Activated T-cell treated with anti-CD3 and anti-CD28 coated beads, Interleukin-2, amount 50 U/mL, for 48 hours (primary cell): ENCODE results near the gene NUP214.
"Not testable (repeated sequence)": the region's sequence is repeated elsewhere in the genome, so short reads cannot be mapped to it uniquely, and the experiment has no call there.

Experiments used
- DNase-seq, 2 experiments: peaks; one replicate each; pipeline ENCODE4 v3.0.0-alpha.2; 2020

The NUP214 gene

DNA sequence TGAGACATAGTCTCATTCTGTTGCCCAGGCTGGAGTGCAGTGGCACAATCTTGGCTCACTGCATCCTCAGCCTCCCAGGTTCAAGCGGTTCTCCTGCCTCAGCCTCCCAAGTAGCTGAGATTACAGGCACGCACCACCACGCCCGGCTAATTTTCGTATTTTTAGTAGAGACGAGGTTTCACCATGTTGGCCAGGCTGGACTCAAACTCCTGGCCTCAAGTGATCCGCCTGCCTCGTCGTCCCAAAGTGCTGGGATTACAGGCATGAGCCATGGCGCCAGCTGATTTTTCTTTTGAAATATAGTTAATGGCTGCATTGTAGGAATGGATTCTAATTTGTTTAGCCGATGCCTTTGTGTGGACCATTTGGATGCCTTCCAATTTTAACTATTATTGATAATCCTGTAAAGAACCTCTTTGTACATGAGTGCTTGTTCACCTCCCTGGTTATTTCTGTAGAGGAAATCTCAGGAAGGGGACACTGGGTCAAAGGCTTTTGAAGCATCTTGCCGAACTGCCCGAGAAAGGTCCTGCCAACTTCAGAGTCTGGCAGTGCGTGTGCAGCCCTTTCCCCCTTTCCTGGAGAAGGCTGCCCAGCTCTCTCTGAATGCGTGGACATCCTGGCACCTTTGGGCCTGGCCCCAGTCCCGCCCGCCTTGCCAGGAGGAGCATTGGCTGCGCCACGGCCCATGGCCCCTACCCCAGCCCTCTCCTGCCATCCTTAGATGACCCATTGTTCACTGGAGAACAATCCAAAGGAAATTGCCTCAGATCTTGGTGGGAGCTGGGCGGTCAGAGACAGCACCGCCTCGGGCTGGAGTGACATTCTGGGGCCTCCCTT, 8.9 kb upstream of the NUP214 start:
- DNase-seq = no peak

DNA sequence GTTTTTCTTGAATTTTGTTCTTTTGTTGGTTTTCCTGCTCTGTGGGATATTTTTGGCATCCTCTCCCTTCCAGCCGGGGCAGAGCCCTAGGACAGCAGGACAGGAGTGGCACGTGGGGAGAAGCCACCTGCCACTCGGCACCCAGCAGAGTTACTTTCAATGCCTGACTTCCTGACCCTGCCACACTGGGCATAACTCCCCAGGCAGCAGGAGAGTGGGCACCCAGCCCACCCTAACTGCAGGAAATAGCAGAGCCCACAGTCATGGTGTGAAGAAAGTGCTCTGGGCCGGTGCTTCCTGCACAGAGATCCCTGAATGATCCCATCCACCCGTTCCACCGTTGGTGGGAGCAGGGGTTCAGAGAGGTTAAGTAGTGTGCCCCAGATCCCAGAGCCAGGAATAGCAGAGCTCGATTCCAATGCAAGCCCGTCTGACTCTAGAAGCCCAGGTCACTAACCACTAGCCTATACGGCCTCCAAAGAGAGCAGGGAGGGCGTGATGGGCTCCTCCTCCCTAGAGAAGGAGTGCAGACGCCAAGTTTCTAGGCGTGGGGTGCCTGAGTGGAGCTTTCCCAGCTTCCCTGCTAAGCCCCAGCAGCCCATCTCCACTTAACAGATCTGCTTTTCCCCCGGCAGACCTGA, 8.1 kb upstream of the NUP214 start:
- no peak for DNase-seq

DNA sequence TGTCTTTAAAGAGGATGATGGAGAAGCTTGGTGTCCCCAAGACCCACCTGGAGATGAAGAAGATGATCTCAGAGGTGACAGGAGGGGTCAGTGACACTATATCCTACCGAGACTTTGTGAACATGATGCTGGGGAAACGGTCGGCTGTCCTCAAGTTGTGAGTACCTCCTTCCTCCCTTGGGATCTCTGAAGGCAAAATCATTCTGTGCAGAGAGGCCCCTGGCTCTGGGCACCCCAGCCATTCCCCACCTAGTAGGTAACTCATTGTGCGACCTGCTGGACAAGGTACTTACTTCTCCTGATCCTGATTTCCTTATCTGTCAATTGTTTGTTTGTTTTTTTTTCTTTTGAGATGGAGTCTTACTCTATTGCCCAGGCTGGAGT, 7.6 kb upstream of the NUP214 start:
- no peak for DNase-seq

DNA sequence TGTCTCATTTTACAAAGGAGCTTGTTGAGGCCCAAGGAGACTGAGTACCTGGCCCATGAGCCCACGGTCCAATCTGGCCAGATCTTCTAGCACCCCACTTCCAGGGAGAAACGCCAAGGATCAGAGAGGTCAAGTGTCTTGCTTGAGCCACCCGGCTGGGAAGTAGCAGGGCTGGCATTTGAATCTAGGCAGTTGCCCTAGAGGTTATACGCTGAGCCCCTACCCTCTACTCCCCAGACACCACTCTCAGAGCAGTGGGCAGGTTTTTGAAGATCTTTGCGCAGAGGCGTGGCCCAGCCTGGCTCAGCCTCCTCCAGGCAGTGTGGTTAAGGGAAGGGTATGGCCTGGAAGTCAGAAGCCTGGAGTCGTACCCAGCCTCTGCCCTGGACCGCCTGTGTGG, 5.8 kb upstream of the NUP214 start:
- no peak for DNase-seq

DNA sequence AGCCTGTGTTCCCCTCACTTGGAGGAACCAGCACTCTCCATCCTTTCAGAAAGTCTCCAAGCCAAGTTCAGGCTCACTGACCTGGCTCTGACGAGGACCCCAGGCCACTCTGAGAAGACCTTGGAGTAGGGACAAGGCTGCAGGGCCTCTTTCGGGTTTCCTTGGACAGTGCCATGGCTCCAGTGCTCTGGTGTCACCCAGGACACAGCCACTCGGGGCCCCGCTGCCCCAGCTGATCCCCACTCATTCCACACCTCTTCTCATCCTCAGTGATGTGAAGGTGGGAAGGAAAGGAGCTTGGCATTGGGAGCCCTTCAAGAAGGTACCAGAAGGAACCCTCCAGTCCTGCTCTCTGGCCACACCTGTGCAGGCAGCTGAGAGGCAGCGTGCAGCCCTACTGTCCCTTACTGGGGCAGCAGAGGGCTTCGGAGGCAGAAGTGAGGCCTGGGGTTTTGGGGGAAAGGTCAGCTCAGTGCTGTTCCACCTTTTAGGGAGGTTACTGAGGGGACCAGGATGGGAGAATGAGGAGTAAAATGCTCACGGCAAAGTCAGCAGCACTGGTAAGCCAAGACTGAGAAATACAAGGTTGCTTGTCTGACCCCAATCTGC, 4.7 kb upstream of the NUP214 start:
- no peak for DNase-seq

DNA sequence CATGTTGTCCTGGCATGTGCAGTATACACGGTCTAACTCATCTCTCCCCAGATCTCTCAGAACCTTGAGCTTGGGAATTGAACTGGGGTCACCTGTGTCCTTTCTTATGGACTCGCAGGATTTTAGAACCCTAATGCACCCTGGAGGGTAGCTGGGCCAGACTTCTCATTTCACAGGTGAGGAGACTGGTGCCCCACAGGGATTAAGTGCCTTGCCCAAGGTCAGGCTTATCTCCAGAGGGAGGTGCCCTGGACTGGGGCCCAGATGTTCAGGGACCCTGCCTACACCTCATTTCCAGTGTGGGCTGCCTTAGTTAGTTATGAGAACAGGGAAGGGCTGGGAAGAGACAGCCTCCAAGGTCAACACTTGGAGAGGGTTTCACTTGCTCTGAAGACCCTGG, 4.0 kb upstream of the NUP214 start:
- no peak for DNase-seq

DNA sequence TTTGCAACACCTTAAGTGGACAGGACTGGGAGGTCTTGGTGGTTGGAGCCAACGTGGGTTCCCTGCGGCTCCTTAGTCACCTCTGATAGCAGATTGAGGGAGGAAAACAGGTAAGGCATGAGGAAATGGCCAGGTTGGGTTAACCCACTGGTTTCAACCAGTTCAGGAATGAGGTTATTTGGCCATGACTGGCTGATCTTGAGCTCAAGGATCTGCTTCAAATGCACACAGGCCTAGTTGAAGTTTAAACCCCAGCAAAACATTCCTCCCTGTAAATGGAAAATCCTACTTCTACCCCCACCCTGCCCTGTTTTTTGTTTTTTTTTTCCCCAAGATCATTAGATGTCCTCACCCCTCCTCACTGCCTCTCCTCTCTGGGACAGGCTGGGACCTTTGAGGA, 3.2 kb upstream of the NUP214 start:
- no peak for DNase-seq

DNA sequence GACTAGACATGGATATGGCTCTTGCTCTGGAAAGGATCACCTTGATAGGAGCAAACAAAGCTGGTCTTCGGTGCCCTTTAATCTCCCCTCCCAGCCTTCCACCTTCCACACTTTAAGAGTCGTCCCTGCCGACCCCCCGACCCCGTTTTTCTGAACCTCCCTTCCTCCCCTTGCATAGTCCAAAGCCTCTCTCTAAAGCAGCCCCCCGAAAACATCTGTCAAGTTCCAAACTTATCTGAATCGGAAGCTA, 423 bp upstream of the NUP214 start:
- DNase-seq = no peak

DNA sequence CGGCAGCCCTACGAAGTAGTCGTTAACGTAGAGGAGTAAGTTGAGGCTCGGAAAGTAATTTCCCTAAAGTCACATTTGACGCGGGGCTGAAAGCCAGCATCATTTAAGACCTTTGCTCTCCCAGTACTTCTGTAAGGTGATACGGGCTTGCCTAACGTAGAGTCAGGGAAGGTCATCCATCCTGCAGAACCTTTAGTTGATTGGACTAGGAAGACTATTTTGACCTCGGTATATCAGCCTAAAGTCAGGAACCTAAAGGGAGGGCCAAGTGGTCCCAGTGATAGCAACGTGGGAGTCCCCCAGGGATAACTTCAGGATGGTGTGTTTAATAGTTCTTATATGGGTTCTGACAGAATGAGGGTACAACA, 657 bp downstream of the NUP214 start:
- DNase-seq = no peak

DNA sequence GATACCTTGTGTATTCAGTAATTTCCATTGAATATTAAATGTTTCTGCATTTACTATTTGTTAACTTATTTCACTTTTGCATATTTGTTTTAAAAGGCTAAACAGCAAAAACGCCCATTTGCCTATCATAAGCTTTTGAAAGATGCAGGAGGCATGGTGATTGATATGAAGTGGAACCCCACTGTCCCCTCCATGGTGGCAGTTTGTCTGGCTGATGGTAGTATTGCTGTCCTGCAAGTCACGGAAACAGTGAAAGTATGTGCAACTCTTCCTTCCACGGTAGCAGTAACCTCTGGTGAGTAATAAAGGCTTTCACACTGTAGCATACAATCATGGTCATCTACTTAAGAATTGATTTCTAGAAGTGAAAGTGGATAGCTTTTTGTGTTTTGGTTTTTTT, 3.8 kb downstream of the NUP214 start:
- DNase-seq = no peak

DNA sequence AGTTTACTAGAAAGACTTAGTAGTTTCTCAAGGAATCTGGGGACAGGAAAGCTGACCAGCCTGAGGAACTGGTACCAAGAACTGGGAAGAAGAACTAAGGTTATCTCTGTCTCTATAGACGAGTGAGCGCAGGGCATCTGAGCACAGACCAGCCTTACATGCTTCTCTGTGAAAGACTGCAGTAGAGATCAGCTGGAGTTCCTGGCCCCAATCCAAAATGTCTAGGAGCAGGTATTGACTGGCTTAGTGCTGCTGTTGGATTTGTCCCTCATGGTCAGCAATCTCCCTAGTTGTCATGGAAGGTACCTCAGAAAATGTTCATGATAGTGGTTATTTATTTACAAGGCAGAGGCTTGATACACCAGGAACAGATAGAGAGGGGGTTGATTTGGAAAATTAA, 13.3 kb downstream of the NUP214 start:
- DNase-seq = no peak

DNA sequence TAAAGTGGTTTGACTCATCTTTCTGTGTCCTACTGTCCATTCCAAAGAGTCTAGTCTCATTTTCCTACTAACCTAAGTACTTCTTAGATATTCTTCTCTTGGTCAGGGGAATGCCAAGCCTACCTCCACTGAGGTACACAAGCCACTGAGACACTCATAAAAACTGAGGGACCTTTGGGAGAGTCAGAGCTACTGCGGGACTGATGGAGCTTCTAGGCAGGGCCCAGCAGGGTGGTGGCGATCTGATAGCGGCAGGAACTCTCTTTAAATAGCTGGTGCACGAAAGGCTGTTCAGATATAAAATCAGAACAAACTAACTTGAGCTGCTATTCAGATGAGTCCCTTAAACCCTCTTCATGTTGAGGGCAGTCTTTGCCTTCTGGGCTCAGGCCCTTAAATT, 14.7 kb downstream of the NUP214 start:
- DNase-seq = no peak

DNA sequence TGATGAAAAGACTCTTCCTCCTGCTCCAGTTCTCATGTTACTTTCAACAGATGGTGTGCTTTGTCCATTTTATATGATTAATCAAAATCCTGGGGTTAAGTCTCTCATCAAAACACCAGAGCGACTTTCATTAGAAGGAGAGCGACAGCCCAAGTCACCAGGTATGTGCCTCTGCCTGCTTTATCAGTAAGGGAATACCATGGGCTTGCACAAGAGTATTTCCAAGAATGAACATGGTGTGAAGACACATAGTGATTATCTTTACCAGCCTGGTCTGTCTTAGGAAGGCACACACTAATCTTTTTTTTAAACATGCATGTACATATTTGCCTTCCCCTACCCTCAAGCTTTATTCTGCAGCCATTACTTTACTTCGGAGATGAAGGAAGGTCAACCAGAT, 15.2 kb downstream of the NUP214 start:
- no peak for DNase-seq

DNA sequence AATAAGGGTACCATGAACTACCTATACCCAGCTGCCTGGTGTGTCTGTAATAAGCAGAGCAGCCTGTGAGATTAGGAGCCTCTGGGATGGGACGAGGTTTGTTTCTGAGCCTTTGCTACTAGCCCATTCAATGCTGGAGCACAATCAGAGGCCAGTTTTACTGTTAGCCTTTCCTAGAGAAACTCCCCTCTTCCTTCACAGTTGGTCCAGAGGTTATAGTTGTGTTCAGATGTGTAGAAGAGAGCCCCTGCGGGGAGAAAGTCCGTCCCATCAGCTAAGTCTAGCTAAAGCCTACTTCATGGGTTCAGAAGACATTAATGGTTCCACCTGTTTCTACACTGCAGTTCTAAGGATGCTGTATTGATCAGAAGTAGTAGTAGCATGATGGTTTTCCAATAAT, 16.8 kb downstream of the NUP214 start:
- no peak for DNase-seq

DNA sequence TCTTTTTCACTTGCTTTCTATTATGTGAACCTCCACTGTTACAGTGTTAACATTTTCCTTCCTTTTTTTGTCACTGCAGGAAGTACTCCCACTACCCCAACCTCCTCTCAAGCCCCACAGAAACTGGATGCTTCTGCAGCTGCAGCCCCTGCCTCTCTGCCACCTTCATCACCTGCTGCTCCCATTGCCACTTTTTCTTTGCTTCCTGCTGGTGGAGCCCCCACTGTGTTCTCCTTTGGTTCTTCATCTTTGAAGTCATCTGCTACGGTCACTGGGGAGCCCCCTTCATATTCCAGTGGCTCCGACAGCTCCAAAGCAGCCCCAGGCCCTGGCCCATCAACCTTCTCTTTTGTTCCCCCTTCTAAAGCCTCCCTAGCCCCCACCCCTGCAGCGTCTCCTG, 18.8 kb downstream of the NUP214 start:
- DNase-seq = no peak

DNA sequence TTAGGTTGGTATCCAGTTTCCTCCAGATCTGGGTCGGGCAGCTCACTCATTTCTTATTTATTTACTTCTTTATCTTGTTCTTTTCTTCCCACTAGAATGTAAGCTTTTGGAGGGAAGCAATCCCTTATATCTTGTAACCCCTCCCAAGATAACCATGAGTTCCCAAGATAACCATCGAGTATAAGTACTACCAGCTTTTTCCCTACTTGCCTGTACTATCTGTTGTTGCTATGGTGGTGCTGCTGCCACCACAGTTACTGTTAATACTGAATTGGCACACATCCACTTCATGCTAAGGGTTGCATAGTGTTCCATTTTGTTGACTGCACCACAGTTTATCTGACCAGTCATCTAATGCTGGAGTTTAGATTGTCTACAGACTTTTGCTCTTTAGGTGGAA, 19.9 kb downstream of the NUP214 start:
- DNase-seq = no peak

DNA sequence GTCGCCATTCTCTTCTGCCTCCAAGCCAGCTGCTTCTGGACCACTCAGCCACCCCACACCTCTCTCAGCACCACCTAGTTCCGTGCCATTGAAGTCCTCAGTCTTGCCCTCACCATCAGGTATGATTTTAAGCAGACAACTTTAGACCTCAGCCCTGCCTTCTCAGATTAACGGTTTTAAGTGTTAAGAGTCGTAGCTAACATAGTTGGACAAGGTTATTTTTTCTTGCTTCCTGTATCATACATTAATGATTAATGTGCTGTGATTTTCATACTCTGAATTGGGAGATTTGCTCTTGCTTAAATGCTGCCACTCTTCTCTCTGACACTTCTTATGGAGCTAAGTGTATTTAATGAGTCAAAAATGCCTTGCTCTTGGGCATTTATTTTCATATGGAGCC, 20.8 kb downstream of the NUP214 start:
- no peak for DNase-seq

DNA sequence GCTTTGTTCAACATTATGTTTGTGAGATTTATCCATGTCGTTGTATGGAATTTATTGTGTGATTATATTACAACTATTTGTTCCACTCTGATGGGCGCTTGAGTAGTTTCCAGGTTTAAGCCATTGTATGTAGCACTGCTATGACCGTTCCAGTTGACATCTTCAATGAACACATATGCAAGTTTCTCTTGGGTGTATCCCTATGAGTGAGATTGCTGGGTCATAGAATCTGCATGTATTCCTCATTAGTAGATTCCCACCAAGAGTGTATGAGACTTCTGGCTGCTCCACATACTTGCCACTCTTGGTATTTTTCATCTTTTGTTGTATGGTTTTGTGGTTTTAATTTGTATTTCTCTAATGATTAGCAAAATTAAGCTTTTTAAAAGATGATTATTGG, 22.9 kb downstream of the NUP214 start:
- DNase-seq = no peak

DNA sequence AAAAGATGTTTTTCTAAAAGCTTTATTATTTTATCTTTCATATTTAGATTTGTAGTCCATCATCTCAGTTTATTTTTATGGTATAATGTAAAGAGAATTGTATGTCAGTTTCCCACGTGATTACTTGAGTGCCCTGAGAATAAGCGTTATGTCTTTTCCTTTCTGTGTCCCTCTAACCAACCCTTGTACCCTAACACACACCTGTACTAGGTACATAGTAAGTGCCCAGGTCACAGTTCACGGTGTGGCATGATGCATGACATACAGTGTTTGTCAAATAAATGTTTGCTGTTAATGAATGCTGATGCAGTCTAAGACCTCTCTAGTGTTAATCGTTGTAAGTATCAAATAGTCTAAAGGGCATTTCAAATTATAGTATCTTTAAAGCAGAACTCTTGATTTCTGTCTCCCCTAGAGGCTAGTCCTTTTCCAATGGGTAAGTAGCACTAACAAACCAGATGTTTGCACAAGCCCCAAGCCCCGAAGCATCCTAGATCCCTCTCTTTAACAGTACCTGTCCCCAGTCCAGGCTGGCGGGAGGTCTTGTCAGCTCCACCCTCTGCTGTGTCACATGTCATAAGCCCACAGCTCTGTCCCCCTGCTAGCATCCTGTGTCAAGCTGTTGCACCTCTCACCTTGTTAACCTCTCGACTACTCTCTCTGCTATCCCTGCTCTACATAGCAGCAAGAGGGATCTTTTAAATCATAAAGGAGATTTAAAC, 23.7 kb downstream of the NUP214 start:
- no peak for DNase-seq

DNA sequence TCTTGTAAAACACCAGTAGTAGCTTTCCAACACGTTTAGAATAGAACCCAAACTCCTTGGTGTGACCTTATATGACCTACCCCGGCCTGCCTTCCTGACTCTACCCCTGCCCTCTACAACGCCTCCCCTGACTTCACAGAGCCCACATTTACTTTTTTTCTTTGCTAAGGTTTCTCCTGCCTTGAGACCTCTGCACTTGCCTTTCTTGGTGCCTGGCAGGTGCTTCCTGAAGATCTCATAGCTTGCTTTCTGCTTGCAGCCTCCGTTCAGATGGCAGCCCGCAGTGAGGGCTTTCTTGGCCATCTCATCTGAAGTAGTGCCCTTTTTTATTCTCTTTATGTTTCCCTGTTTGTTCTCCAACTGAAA, 24.3 kb downstream of the NUP214 start:
- no peak for DNase-seq

DNA sequence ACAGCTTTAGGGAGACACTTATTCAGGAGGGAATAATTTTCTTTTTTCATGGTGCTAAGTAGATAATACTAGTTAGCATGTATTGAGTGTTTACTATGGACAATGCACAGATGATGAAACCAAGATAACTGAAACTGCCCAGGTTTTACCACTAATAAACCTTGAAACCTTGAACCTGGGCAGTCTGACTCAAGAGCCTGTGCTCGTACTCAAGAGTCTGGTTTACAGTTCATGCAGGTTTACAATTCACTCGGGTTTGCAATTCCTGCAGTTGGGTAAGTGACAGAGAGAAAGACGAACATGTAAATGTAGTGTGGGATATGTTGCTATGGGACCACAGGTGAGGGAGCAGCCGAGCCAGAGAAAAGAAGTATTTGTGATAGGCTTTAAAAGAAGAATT, 28.2 kb downstream of the NUP214 start:
- DNase-seq = no peak

DNA sequence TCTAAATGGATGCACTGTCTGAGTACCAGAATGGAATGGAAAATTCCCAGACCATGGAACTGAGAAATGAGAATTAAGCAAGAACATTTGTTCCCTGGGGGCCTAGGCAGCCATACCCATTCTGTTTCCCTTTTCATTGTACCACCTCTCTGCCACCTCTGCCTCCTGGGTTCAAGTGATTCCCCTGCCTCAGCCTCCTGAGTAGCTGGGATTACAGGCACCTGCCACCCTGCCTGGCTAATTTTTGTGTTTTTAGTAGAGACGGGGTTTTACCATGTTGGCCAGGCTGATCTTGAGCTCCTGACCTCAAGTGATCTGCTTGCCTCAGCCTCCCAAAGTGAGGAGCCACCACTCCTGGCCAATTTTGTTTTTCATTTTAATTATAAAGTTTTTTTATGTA, 33.3 kb downstream of the NUP214 start:
- DNase-seq = not testable (repeated sequence)

DNA sequence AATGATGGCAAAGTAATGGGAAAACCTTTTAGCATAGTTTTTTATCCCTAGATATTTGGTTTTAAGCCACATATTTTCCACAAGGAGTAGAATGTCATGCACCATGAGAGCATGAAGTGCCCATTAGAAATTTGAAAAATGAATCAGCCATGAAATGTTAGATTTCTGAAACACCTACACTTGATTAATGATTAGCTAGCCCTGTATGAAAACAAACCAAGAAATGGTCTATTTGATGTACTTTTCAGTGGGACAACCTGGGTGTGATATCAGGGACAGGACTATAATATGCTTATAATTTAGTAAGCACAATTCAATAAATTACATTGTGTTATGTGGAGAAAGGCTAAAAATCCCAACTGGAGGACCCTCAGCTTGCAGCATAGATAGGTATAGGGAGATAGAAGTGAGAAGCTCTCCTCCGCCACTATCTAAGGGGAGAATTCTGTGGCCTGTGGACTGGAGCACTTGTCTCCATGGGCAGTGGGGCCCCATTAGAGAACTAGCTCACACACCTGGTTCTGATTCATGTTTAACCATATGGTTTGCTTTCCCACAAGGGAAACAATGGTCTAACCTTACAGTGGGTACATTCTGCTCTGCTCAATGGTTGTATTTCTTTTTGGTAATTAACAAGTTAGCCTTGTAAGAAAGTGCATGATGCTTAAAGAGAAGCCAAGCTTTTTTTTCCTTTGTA, 35.2 kb downstream of the NUP214 start:
- no peak for DNase-seq

DNA sequence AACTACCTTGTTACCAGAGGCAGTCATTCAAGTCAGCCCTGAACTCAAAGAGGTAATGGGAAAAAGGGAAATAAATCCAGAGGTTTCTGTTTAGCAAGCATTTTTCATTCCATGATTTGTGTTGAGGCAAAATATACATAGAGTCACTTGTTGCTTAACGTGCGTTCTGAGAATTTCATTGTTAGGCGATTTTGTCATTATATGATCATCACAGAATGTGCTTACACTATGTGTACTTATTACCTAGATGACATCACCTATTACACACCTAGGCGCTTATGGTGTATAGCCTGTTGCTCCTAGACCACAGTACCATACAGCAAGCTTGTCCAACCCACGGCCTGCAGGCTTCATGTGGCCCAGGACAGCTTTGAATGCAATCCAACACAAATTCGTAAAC, 36.2 kb downstream of the NUP214 start:
- no peak for DNase-seq
